BLaER1 treated with 17β-estradiol and CSF1 and Interleukin-3, amounts not matched to agents 10 nM and 100 nM (cell line): ENCODE data around the gene C2CD4A.

Experiments used
- H3K27ac ChIP-seq, 11 experiments: shearing (Covaris generic); formaldehyde crosslinking; 2 replicates each; pipeline ENCODE4 v1.8.1; 2022
- H3K27me3 ChIP-seq, 11 experiments: shearing (Covaris generic); formaldehyde crosslinking; 2 replicates each; pipeline ENCODE4 v1.8.1; 2022
- H3K36me3 ChIP-seq, 11 experiments: shearing (Covaris generic); formaldehyde crosslinking; 2 replicates each; pipeline ENCODE4 v1.8.1; 2022
- H3K4me1 ChIP-seq, 10 experiments: shearing (Covaris generic); formaldehyde crosslinking; 2 replicates each; pipeline ENCODE4 v1.8.1; 2022
- H3K4me2 ChIP-seq, 11 experiments: shearing (Covaris generic); formaldehyde crosslinking; 2 replicates each; pipeline ENCODE4 v1.8.1; 2022
- H3K4me3 ChIP-seq, 10 experiments: shearing (Covaris generic); formaldehyde crosslinking; 2 replicates each; pipeline ENCODE4 v1.8.1; 2022
- H3K9ac ChIP-seq, 11 experiments: shearing (Covaris generic); formaldehyde crosslinking; 2 replicates each; pipeline ENCODE4 v1.8.1; 2022
- H3K9me3 ChIP-seq, 11 experiments: shearing (Covaris generic); formaldehyde crosslinking; replicated peaks in 1 of 11; 2 replicates each; pipeline ENCODE4 v1.8.1; 2022
- H4K20me1 ChIP-seq, 11 experiments: shearing (Covaris generic); formaldehyde crosslinking; 2 replicates each; pipeline ENCODE4 v1.8.1; 2022
- Cebpa-rat ChIP-seq, 11 experiments: shearing (Covaris generic); IDR thresholded peaks; 2 replicates each; pipeline ENCODE4 v1.8.1; 2022

C2CD4A gene, protein sequence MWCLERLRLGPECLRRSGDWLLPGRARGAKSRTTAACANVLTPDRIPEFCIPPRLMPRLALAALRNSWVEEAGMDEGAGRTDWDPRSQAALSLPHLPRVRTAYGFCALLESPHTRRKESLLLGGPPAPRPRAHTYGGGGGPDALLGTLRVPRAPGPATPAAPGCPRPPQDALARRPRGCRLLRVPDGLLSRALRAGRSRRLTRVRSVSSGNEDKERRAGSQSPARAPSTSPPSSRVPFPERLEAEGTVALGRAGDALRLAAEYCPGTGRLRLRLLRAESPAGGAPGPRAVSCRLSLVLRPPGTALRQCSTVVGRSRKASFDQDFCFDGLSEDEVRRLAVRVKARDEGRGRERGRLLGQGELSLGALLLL

DNA sequence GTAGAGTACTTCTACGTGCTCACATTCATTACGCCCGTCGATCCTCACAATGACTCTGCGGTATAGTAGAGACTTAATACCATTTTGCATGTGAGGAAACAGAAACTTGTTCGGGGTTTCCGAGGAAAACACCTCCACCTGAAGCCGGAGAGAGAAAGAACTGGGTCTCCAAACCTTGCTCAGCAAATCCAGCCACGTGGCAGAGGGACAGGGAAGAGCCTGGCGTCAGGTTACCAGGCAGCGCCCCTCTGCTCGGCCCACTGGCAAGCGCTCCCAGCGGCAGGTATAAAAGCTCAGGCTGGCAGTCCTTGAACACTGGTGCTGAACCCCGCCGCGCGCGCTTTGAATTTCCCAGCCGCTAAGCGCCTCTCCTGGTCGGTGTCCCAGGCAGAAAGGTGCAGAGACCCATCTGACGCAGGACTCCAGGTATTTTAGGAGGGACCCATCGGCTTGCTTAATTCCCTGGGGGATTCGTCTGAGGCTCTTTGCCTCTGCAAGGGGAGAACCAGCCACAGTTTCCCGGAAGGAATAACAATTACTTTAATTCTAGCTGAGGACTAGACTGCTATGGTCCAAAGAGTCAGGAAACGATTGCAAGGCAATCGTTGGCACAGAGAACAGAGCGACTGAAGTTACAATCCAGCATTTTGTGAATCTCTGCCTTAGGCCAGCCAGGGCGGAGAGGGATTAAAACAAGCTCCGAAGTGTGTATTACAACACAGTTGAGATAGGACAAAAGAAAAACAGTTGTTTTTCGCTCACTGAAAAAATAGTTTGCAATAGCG lies at the start of gene C2CD4A:
C2CD4A (plus strand) TSS at position 315 of the 785 bp plus-strand sequence. CDS start 637 bp downstream, outside the sequence.
- peak within 1 kb of the TSS in 3 of 11 experiments; percentile 62 to 80 (median 79); a peak in 4 of 22 replicates for H3K9ac ChIP-seq
- H3K27me3 ChIP-seq, result peaks cover 62 to 91% (median 83%) of the 10 kb centered on the region in 11 experiments

DNA sequence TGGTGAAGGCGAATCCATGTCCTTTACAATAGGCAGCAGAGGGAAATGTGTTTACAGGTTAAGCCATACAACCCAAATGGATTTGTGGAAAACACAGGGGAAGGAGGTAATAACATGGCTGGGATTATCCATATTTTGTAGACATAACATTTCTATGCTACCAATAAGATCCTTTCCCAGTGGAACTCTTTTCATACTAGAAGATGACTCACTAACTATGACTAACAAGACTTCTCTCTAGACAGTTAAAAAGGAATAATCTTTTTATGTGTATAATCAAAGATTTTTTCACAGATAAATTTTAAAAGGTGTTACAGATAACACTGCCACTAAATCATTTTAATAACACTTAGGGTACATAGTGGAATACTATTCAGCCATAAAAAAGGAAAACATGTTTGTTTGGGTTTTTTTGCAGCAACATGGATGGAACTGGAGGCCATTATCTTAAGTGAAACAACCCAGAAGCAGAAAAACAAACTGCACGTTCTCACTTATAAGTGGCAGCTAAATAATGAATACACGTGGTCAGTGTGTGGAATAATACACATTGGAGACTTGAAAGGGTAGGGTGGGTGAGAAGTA lies 46.1 kb upstream of the C2CD4A start:
- peaks cover 0 to 21% (median 0%) of the 10 kb centered on the region in 11 experiments; a peak in 3 of 22 replicates for H4K20me1 ChIP-seq
- H3K4me2 ChIP-seq, result no peak overlapping the region
- no peaks in the 10 kb centered on the region for H3K4me1 ChIP-seq
- H3K9ac ChIP-seq, result no peak overlapping the region
- H3K9me3 ChIP-seq, result peaks cover 9 to 24% (median 12%) of the 10 kb centered on the region in 11 experiments; a peak in 19 of 22 replicates
- H3K4me3 ChIP-seq, result no peak overlapping the region
- H3K27me3 ChIP-seq, result no peaks in the 10 kb centered on the region
- TF ChIP-seq Cebpa-rat (IDR thresholded peaks at IDR 0.05), result no peak
- H3K27ac ChIP-seq, result no peak overlapping the region
- peaks cover 39 to 68% (median 47%) of the 10 kb centered on the region in 11 experiments for H3K36me3 ChIP-seq

More for the DNA sequence above, at the start of gene C2CD4A:
- no peaks in the 10 kb centered on the region for H3K36me3 ChIP-seq
- H4K20me1 ChIP-seq, result peaks cover 0 to 26% (median 13%) of the 10 kb centered on the region in 11 experiments; a peak in 13 of 22 replicates
- H3K4me1 ChIP-seq, result peaks cover 18 to 42% (median 21%) of the 10 kb centered on the region in 10 experiments; a peak in 19 of 20 replicates
- H3K4me2 ChIP-seq, result peak within 1 kb of the TSS; percentile 82 to 94 (median 89)
- no peak for TF ChIP-seq Cebpa-rat (IDR thresholded peaks at IDR 0.05)
- H3K4me3 ChIP-seq, result peak within 1 kb of the TSS; percentile 53 to 72 (median 62)
- H3K9me3 ChIP-seq, result peaks cover 0 to 4% (median 0%) of the 10 kb centered on the region in 11 experiments; a peak in 1 of 22 replicates
- peak within 1 kb of the TSS in 1 of 11 experiments; percentile 72; a peak in 3 of 22 replicates for H3K27ac ChIP-seq

DNA sequence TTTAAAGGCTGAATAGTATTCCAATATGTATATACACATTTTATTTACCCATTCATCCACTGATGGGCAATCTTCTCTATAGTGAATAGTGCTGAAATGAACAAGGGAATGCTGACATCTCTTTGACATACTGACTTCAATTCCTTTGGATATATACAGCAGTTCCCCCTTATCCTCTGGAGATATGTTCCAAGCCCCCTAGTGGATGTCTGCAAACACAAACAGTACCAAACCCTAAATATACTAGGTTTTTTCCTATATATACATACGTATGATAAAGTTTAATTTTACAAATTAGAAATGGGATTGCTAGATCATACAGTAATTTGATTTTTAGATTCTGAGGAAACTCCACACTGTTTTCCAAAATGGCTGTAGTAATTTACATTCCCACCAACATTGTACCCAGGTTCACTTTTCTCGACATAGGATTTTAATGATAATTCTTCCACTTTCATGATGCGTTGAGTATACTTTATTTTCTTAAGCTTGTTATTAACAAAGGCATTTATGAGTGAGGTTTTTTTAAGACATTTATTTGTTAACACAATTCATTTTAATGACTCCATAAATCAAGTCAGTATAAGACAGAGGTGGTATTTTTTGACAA lies 44.7 kb upstream of the C2CD4A start:
- H3K36me3 ChIP-seq, result peaks cover 47 to 82% (median 58%) of the 10 kb centered on the region in 11 experiments
- no peak overlapping the region for H3K4me3 ChIP-seq
- H4K20me1 ChIP-seq, result peaks cover 0 to 31% (median 0%) of the 10 kb centered on the region in 11 experiments; a peak in 3 of 22 replicates
- peaks cover 0 to 10% (median 0%) of the 10 kb centered on the region in 10 experiments; a peak in 4 of 20 replicates for H3K4me1 ChIP-seq
- no peak overlapping the region for H3K4me2 ChIP-seq
- no peaks in the 10 kb centered on the region for H3K27me3 ChIP-seq
- H3K27ac ChIP-seq, result no peak overlapping the region
- H3K9me3 ChIP-seq, result peaks cover 9 to 24% (median 14%) of the 10 kb centered on the region in 11 experiments; a peak in 20 of 22 replicates
- H3K9ac ChIP-seq, result no peak overlapping the region
- TF ChIP-seq Cebpa-rat (IDR thresholded peaks at IDR 0.05), result no peak

DNA sequence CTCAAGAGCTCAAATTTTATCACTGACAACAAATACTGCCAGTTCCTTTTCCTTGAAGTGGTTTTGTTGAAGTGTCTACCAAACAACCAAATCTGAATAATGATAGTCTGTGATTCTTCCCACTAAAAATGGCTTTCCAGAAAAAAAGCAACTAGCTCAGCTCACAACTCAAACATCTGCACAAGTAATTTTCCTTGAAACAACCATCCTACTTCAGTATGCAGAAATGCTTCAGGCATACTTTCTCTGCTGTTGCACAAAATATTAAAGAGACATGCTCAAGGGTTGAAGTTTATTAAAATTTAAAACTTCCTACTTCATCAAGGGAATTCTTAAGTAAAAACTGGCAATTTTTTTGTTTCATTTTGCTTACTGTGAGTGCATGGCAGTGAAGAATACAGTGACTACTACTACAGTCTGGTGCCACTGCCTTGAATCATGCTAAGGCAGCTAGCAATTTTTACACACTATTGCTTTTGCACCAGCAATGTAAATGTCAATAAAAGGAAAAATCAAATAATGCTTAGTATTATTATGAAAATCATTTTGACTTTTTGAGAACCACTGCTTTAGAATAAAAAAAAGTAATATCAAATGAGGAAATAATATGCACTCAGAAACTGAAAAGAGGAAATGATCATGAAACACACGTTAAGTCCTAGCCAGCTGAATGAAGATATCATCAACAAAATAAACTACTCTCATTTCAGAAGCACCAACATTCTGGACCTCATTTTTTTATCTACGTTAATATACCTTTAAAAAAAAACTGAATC lies 40.1 kb upstream of the C2CD4A start:
- H4K20me1 ChIP-seq, result peaks cover 0 to 70% (median 0%) of the 10 kb centered on the region in 11 experiments; a peak in 3 of 22 replicates
- H3K4me3 ChIP-seq, result no peak overlapping the region
- no peaks in the 10 kb centered on the region for H3K27me3 ChIP-seq
- TF ChIP-seq Cebpa-rat (IDR thresholded peaks at IDR 0.05), result no peak
- H3K27ac ChIP-seq, result peak overlapping the region in 1 of 11 experiments; percentile 30; a peak in 1 of 22 replicates
- H3K36me3 ChIP-seq, result peaks cover 58 to 99% (median 67%) of the 10 kb centered on the region in 11 experiments
- H3K9me3 ChIP-seq, result peaks cover 0 to 5% (median 0%) of the 10 kb centered on the region in 11 experiments; a peak in 4 of 22 replicates
- peaks cover 0 to 21% (median 0%) of the 10 kb centered on the region in 10 experiments; a peak in 4 of 20 replicates for H3K4me1 ChIP-seq
- H3K4me2 ChIP-seq, result peak overlapping the region in 2 of 11 experiments; percentile 28 to 35; a peak in 2 of 22 replicates
- no peak overlapping the region for H3K9ac ChIP-seq

DNA sequence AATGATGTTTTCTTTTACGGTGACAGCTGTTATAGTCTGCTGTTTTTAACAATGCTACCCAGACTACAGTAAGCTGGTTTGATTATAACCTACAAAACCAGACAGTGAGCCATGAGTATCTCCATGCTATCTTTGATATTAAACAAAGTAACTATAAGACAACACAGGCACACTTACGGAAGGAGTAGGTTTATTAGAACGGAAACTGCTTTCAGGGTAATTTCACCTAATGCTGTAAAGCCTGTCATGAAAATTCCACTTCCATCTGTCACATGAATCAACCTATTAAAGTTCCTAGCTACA lies 39.6 kb upstream of the C2CD4A start:
- peaks cover 0 to 21% (median 0%) of the 10 kb centered on the region in 10 experiments; a peak in 4 of 20 replicates for H3K4me1 ChIP-seq
- H3K4me3 ChIP-seq, result no peak overlapping the region
- no peak overlapping the region for H3K9ac ChIP-seq
- peaks cover 52 to 98% (median 64%) of the 10 kb centered on the region in 11 experiments for H3K36me3 ChIP-seq
- peaks cover 0 to 67% (median 0%) of the 10 kb centered on the region in 11 experiments; a peak in 3 of 22 replicates for H4K20me1 ChIP-seq
- peak overlapping the region in 1 of 11 experiments; percentile 30; a peak in 1 of 22 replicates for H3K27ac ChIP-seq
- H3K4me2 ChIP-seq, result peak overlapping the region in 2 of 11 experiments; percentile 35 to 38; a peak in 1 of 22 replicates
- no peaks in the 10 kb centered on the region for H3K27me3 ChIP-seq
- no peak for TF ChIP-seq Cebpa-rat (IDR thresholded peaks at IDR 0.05)
- H3K9me3 ChIP-seq, result peaks cover 0 to 5% (median 0%) of the 10 kb centered on the region in 11 experiments; a peak in 3 of 22 replicates

DNA sequence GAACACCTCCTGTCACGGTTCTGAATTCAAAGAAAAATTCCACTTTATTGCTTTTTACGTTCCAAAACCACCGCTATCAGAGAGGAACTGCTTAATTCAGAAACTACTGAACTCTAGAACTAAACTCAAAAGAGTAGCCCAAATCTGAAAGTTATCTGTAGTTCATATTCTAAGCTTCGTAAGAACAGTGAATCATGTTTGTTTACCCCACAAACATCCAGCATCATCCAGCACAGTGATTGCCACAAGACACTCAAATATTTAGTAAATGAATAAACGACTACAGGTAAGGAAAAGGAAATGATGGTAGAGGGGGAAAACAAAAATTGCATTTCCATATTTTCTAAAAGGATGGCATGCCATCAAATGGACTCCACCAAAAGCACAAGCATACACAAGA lies 38.9 kb upstream of the C2CD4A start:
- H3K9ac ChIP-seq, result no peak overlapping the region
- TF ChIP-seq Cebpa-rat (IDR thresholded peaks at IDR 0.05), result no peak

DNA sequence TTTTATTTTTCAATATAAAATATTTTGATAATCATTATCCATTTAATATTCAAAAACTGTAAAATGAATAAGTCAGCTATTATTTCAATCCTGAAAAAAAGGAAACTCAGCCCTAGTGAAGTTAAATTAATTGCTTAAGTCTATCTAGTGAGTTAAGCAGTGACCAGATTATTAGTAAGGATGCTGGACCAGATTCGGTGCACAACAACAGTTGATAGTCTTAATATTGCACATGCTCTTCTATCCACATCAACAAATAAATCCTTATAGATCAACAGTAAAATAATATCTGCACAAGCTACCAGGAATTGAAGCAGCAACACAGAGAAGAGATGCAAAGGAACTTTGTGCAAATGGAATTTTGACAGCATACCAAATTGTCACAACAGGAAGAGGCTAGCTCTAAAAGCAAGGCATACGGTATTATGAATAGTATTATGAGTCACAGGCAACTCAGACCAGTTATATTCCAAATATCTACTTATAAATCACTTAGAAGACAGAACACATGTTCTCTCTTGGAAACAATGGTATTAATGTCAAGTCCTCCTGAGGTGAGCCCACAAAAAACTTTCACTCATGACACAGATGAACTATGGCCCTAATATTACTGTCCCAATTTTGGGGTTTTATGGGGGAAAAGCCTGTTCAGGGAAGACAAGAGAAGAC lies 31.4 kb upstream of the C2CD4A start:
- H4K20me1 ChIP-seq, result peaks cover 0 to 65% (median 0%) of the 10 kb centered on the region in 11 experiments; a peak in 6 of 22 replicates
- peak overlapping the region in 1 of 11 experiments; percentile 48; a peak in 1 of 22 replicates for H3K4me2 ChIP-seq
- no peak overlapping the region for H3K9ac ChIP-seq

More for the DNA sequence above, 38.9 kb upstream of the C2CD4A start:
- H3K4me1 ChIP-seq, result peaks cover 0 to 21% (median 0%) of the 10 kb centered on the region in 10 experiments; a peak in 4 of 20 replicates
- no peak overlapping the region for H3K4me3 ChIP-seq
- no peak overlapping the region for H3K27ac ChIP-seq
- H3K4me2 ChIP-seq, result no peak overlapping the region
- H4K20me1 ChIP-seq, result peaks cover 0 to 65% (median 0%) of the 10 kb centered on the region in 11 experiments; a peak in 3 of 22 replicates
- H3K27me3 ChIP-seq, result no peaks in the 10 kb centered on the region
- peaks cover 47 to 96% (median 59%) of the 10 kb centered on the region in 11 experiments for H3K36me3 ChIP-seq
- peaks cover 0 to 5% (median 0%) of the 10 kb centered on the region in 11 experiments; a peak in 3 of 22 replicates for H3K9me3 ChIP-seq

More for the DNA sequence above, 31.4 kb upstream of the C2CD4A start:
- Histone ChIP-seq H3K9me3 (peaks cover 0 to 9% (median 6%) of the 10 kb centered on the region in 11 experiments; a peak in 13 of 22 replicates), H3K27me3 (no peaks in the 10 kb centered on the region), H3K4me3 (no peak overlapping the region), H3K27ac (no peak overlapping the region), H3K4me1 (peaks cover 0 to 14% (median 0%) of the 10 kb centered on the region in 10 experiments; a peak in 4 of 20 replicates), H3K36me3 (peaks cover 22 to 86% (median 49%) of the 10 kb centered on the region in 11 experiments)
- no peak for TF ChIP-seq Cebpa-rat (IDR thresholded peaks at IDR 0.05)
